Body of pancreas (tissue), 4 donors: Measurements from ENCODE around the gene KRTAP4-3.

Experiments used
- CTCF ChIP-seq, 7 experiments: fragments of 450-650 bp in 4 of 7; fragments of 200-600 bp in 3 of 7; sonication (generic) in 3 of 7; IDR thresholded peaks; one replicate each; pipeline ENCODE4 v1.5.1; 2016 to 2019; ENCODE audit warnings: antibody characterized with exemption in 7 of 7
- POLR2A ChIP-seq, 3 donors: fragments of 450-650 bp; IDR thresholded peaks; one replicate each; pipeline ENCODE4 v1.6.1; 2016; ENCODE audit warnings: antibody characterized with exemption in 3 of 3, mild to moderate bottlenecking in 2 of 3

GRCh38 chr17:41118721-41119120, 49.3 kb downstream of the KRTAP4-3 start:
- TF ChIP-seq CTCF (IDR thresholded peaks at IDR 0.05) (no peak), POLR2A (IDR thresholded peaks at IDR 0.05) (no peak)
